MCF 10A (cell line): ENCODE data around the gene MYOF. TPM values are rescaled to one million over a fixed set of nuclear protein-coding genes. Genes with fewer than 3 reads are reported as not detected.

Source experiments
- BruUV-seq: library from RNA; stranded (reverse); fragments of 400-500 nt; replicated peaks from 2 replicates; lab custom pipeline; 2021; lab: Mats Ljungman, UMichigan
- CTCF ChIA-PET: fragments of 300-600 bp; sonication (Branson Sonifier 250); formaldehyde crosslinking; extraction: SDS; loops from one replicate; lab custom pipeline; 2021; ENCODE audit warnings: antibody characterized with exemption, inconsistent platforms; lab: Yijun Ruan, JAX
- POLR2A ChIA-PET: fragments of 300-600, 350-650 bp; sonication (Branson Sonifier 250); formaldehyde crosslinking; extraction: SDS; loops from one replicate; lab custom pipeline; 2020; ENCODE audit warnings: antibody characterized with exemption, inconsistent platforms; lab: Yijun Ruan, JAX
- DNase-seq: peaks from one replicate; pipeline ENCODE4 v3.0.0-alpha.2; 2018; ENCODE audit not compliant: unreplicated experiment
- H3K27ac Mint-ChIP-seq: one replicate; pipeline ENCODE4 v1.8.0; 2022; ENCODE audit warnings: mild to moderate bottlenecking, low read depth, mixed read lengths; ENCODE audit not compliant: unreplicated experiment
- H3K27me3 Mint-ChIP-seq: one replicate; pipeline ENCODE4 v1.8.0; 2022; ENCODE audit warnings: mixed read lengths; ENCODE audit not compliant: insufficient read depth, unreplicated experiment
- H3K36me3 Mint-ChIP-seq: one replicate; pipeline ENCODE4 v1.8.0; 2022; ENCODE audit warnings: mild to moderate bottlenecking, moderate library complexity, mixed read lengths; ENCODE audit not compliant: insufficient read depth, unreplicated experiment
- H3K4me1 Mint-ChIP-seq: one replicate; pipeline ENCODE4 v1.8.0; 2022; ENCODE audit warnings: mixed read lengths; ENCODE audit not compliant: insufficient read depth, unreplicated experiment
- H3K4me3 Mint-ChIP-seq: one replicate; pipeline ENCODE4 v1.8.0; 2022; ENCODE audit warnings: mild to moderate bottlenecking, moderate library complexity, mixed read lengths; ENCODE audit not compliant: unreplicated experiment
- H3K9me3 Mint-ChIP-seq: one replicate; pipeline ENCODE4 v1.8.0; 2022; ENCODE audit warnings: mixed read lengths; ENCODE audit not compliant: unreplicated experiment
- CTCF ChIP-seq: fragments of 200-600 bp; IDR thresholded peaks from one replicate; pipeline ENCODE4 v1.8.0; 2022; ENCODE audit warnings: antibody characterized with exemption, mild to moderate bottlenecking; ENCODE audit not compliant: unreplicated experiment
- intact Hi-C: fragments of 100-400 bp; cut with micrococcal nuclease; formaldehyde crosslinking; loops from 2 replicates; pipeline ENCODE4 v1.14.1; 2022
- total RNA-seq: library from RNA; stranded (reverse); gene quantifications from 2 replicates; pipeline ENCODE4 v1.2.3, GENCODE V29; 2022

Gene MYOF
- total RNA-seq, 1 experiment from 2014 or later: 167 TPM

DNA sequence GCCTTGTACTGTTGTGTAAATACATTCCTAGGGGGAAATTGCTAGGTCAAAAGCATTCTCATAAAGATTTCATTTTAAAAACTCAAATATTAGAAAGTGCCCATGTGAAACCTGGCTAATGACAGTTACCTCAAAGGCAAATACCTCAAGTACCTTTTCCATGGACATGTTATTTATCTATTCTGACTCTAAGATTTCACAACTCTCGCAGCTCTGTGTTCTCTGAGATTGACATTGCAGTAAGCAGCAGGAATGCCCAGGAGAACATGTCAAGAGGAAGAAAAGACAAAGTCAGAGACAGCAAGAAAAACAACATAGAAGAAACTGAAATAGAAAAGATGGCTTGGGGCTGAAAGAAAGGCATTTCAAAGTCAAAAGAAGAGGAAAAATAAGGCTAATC lies 221.0 kb downstream of the MYOF start:
- Mint-ChIP-seq H3K36me3 (no peaks in the 10 kb centered on the region), H3K4me1 (no peaks in the 10 kb centered on the region), H3K27ac (no peak overlapping the region), H3K27me3 (no peaks in the 10 kb centered on the region), H3K9me3 (no peaks in the 10 kb centered on the region), H3K4me3 (no peak overlapping the region)
- BruUV-seq: no TSS peak
- intact Hi-C loops: no loop called here
- ChIA-PET CTCF (interaction anchor here (0.6 kb wide), 1 partner anchor 89 kb away, joined by 3 read pairs; no protein-coding TSS in a partner anchor), POLR2A (no interaction called here)
- TF ChIP-seq CTCF: no peak
- no peak for DNase-seq

- no TSS peak for BruUV-seq
- Mint-ChIP-seq H3K27me3 (no peaks in the 10 kb centered on the region), H3K4me1 (no peaks in the 10 kb centered on the region), H3K36me3 (no peaks in the 10 kb centered on the region), H3K4me3 (no peak overlapping the region), H3K27ac (no peak overlapping the region), H3K9me3 (no peaks in the 10 kb centered on the region)
- DNase-seq: peak; percentile 53
- no peak for TF ChIP-seq CTCF
- POLR2A ChIA-PET: interaction anchor here (0.7 kb wide), 2 partner anchors 18 to 330 kb away, joined by 3 read pairs; no protein-coding TSS in a partner anchor
- CTCF ChIA-PET: interaction anchor here (1.7 kb wide), 1 partner anchor 180 kb away, joined by 7 read pairs; no protein-coding TSS in a partner anchor
- intact Hi-C loops: no loop called here
Observed at GRCh38 chr10:93259126-93259525, 223.0 kb downstream of the MYOF start.

Other genes with a start within 250 kb of the MYOF start
- 25.2 and 39.4 TPM in 2 replicates for gene CEP55, start 14.3 kb upstream of the MYOF start, total RNA-seq
- gene FFAR4, start 84.3 kb upstream of the MYOF start, total RNA-seq: not detected in 2 replicates
- not detected in 2 replicates for gene RBP4, start 118.9 kb upstream of the MYOF start, total RNA-seq
- not detected in 2 replicates for gene PDE6C, start 130.2 kb upstream of the MYOF start, total RNA-seq
- 19.3 and 25.1 TPM in 2 replicates for gene FRA10AC1, start 220.3 kb upstream of the MYOF start, total RNA-seq